SJCRH30 (cell line): ENCODE measurements around the gene FBXO41. TPM values are rescaled to one million over a fixed set of nuclear protein-coding genes. Genes with fewer than 3 reads are reported as not detected.

Source experiments
- DNase-seq, 2 experiments: peaks; one replicate each; pipeline ENCODE4 v3.0.0-alpha.2; 2015 to 2020
- H3K27ac ChIP-seq: fragments of 250-450 bp; sonication (Bioruptor Pico); 2 replicates; pipeline ENCODE4 v1.5.1; 2020; ENCODE audit warnings: mild to moderate bottlenecking, moderate library complexity
- H3K27me3 ChIP-seq: fragments of 250-450 bp; sonication (Bioruptor Pico); 2 replicates; pipeline ENCODE4 v1.5.1; 2020; ENCODE audit warnings: mild to moderate bottlenecking, moderate library complexity
- H3K36me3 ChIP-seq: fragments of 250-450 bp; sonication (Bioruptor Pico); 2 replicates; pipeline ENCODE4 v1.5.1; 2020; ENCODE audit warnings: mild to moderate bottlenecking, moderate library complexity
- H3K4me1 ChIP-seq: fragments of 250-450 bp; sonication (Bioruptor Pico); 2 replicates; pipeline ENCODE4 v1.5.1; 2020; ENCODE audit warnings: mild to moderate bottlenecking, moderate library complexity
- H3K4me3 ChIP-seq: fragments of 250-450 bp; sonication (Bioruptor Pico); 2 replicates; pipeline ENCODE4 v1.5.1; 2020; ENCODE audit warnings: mild to moderate bottlenecking, moderate library complexity
- H3K9me3 ChIP-seq: fragments of 250-450 bp; sonication (Bioruptor Pico); replicated peaks from 2 replicates; pipeline ENCODE4 v1.5.1; 2020; ENCODE audit warnings: mild to moderate bottlenecking, moderate library complexity
- total RNA-seq: library from RNA; depleted of rRNA; stranded (reverse); fragments of >200 nt; shearing (Covaris generic); gene quantifications from 2 replicates; pipeline ENCODE4 v1.2.3, GENCODE V29; 2014

The FBXO41 gene
- total RNA-seq, 1 experiment from 2014 or later, result 14.2 TPM

- DNase-seq, result no peak
- no peaks in the 10 kb centered on the region for H3K4me1 ChIP-seq
- H3K4me3 ChIP-seq, result no peak overlapping the region
- H3K27ac ChIP-seq, result no peak overlapping the region
- H3K36me3 ChIP-seq, result peaks cover 92% of the 10 kb centered on the region
- no peaks in the 10 kb centered on the region for H3K27me3 ChIP-seq
- no peaks in the 10 kb centered on the region for H3K9me3 ChIP-seq
Measured at GRCh38 chr2:73250872-73251846, 33.1 kb downstream of the FBXO41 start.

- DNase-seq, result no peak
- Histone ChIP-seq H3K27me3 (no peaks in the 10 kb centered on the region), H3K4me1 (no peaks in the 10 kb centered on the region), H3K36me3 (peaks cover 99% of the 10 kb centered on the region), H3K27ac (no peak overlapping the region), H3K9me3 (no peaks in the 10 kb centered on the region), H3K4me3 (no peak overlapping the region)
Measured at GRCh38 chr2:73249636-73250035, 34.6 kb downstream of the FBXO41 start.

- Histone ChIP-seq H3K9me3 (no peaks in the 10 kb centered on the region), H3K36me3 (peaks cover 98% of the 10 kb centered on the region), H3K27ac (no peak overlapping the region), H3K4me1 (peaks cover 8% of the 10 kb centered on the region), H3K27me3 (no peaks in the 10 kb centered on the region), H3K4me3 (no peak overlapping the region)
- DNase-seq, result no peak
Measured at GRCh38 chr2:73246850-73247249, 37.4 kb downstream of the FBXO41 start.

GRCh38 chr2:73244580-73244979, 39.7 kb downstream of the FBXO41 start:
- Histone ChIP-seq H3K4me3 (no peak overlapping the region), H3K4me1 (peaks cover 8% of the 10 kb centered on the region), H3K36me3 (peaks cover 98% of the 10 kb centered on the region), H3K27me3 (no peaks in the 10 kb centered on the region), H3K27ac (no peak overlapping the region), H3K9me3 (no peaks in the 10 kb centered on the region)
- no peak for DNase-seq

- peaks cover 98% of the 10 kb centered on the region for H3K36me3 ChIP-seq
- no peak overlapping the region for H3K27ac ChIP-seq
- peak; percentile 62 to 67 for DNase-seq
Measured at GRCh38 chr2:73243884-73244570, 40.3 kb downstream of the FBXO41 start.

GRCh38 chr2:73239776-73240175, 44.5 kb downstream of the FBXO41 start:
- H3K4me1 ChIP-seq, result peaks cover 14% of the 10 kb centered on the region
- no peak overlapping the region for H3K4me3 ChIP-seq
- DNase-seq, result no peak
- H3K9me3 ChIP-seq, result no peaks in the 10 kb centered on the region
- peaks cover 75% of the 10 kb centered on the region for H3K36me3 ChIP-seq
- H3K27me3 ChIP-seq, result no peaks in the 10 kb centered on the region
- no peak overlapping the region for H3K27ac ChIP-seq

More at GRCh38 chr2:73243884-73244570, 40.3 kb downstream of the FBXO41 start:
- no peaks in the 10 kb centered on the region for H3K9me3 ChIP-seq
- H3K4me3 ChIP-seq, result no peak overlapping the region
- H3K4me1 ChIP-seq, result peaks cover 8% of the 10 kb centered on the region
- H3K27me3 ChIP-seq, result no peaks in the 10 kb centered on the region

GRCh38 chr2:73238976-73239375, 45.3 kb downstream of the FBXO41 start:
- Histone ChIP-seq H3K4me3 (no peak overlapping the region), H3K4me1 (peaks cover 14% of the 10 kb centered on the region), H3K27me3 (no peaks in the 10 kb centered on the region), H3K27ac (no peak overlapping the region), H3K36me3 (peaks cover 67% of the 10 kb centered on the region), H3K9me3 (no peaks in the 10 kb centered on the region)
- no peak for DNase-seq

GRCh38 chr2:73238149-73238548, 46.1 kb downstream of the FBXO41 start:
- Histone ChIP-seq H3K4me3 (no peak overlapping the region), H3K4me1 (peaks cover 7% of the 10 kb centered on the region), H3K36me3 (peaks cover 58% of the 10 kb centered on the region), H3K9me3 (no peaks in the 10 kb centered on the region), H3K27ac (no peak overlapping the region), H3K27me3 (no peaks in the 10 kb centered on the region)
- no peak for DNase-seq

- Histone ChIP-seq H3K9me3 (no peaks in the 10 kb centered on the region), H3K27ac (no peak overlapping the region), H3K36me3 (peaks cover 50% of the 10 kb centered on the region), H3K4me1 (peaks cover 6% of the 10 kb centered on the region; the same call in 1 of the 2 replicates), H3K4me3 (no peak overlapping the region), H3K27me3 (no peaks in the 10 kb centered on the region)
- DNase-seq, result no peak
Measured at GRCh38 chr2:73237168-73237567, 47.1 kb downstream of the FBXO41 start.

- Histone ChIP-seq H3K36me3 (peaks cover 33% of the 10 kb centered on the region), H3K4me3 (peak overlapping the region; percentile 89), H3K27me3 (no peaks in the 10 kb centered on the region), H3K4me1 (peaks cover 6% of the 10 kb centered on the region; the same call in 1 of the 2 replicates), H3K27ac (no peak overlapping the region), H3K9me3 (no peaks in the 10 kb centered on the region)
- DNase-seq, result no peak
Measured at GRCh38 chr2:73235315-73236028, 48.8 kb downstream of the FBXO41 start.

- H3K27ac ChIP-seq, result peak within 1 kb of the TSS; percentile 91
- H3K4me1 ChIP-seq, result peaks cover 6% of the 10 kb centered on the region; the same call in 1 of the 2 replicates
- peak within 1 kb of the TSS; percentile 89 for H3K4me3 ChIP-seq
- H3K36me3 ChIP-seq, result peaks cover 22% of the 10 kb centered on the region
- DNase-seq, result peak; percentile 95 to 98
- no peaks in the 10 kb centered on the region for H3K9me3 ChIP-seq
- H3K27me3 ChIP-seq, result no peaks in the 10 kb centered on the region
Measured at GRCh38 chr2:73233932-73234832, 50.1 kb downstream of the FBXO41 start, which contains the start of gene CCT7. TSS of gene CCT7 (plus strand) at chr2:73234308. CDS start at chr2:73234379, 71 bp downstream.

- DNase-seq, result peak; percentile 100
- Histone ChIP-seq H3K27ac (peak within 1 kb of the TSS; percentile 91), H3K27me3 (no peaks in the 10 kb centered on the region), H3K4me1 (peaks cover 6% of the 10 kb centered on the region; the same call in 1 of the 2 replicates), H3K36me3 (peaks cover 16% of the 10 kb centered on the region), H3K4me3 (peak within 1 kb of the TSS; percentile 89), H3K9me3 (no peaks in the 10 kb centered on the region)
Measured at GRCh38 chr2:73233154-73233931, 50.9 kb downstream of the FBXO41 start, which contains the start of gene PRADC1. TSS of gene PRADC1 (minus strand) at chr2:73233239. CDS start at chr2:73233160, 79 bp downstream.
